HCT116 (cell line): Measurements from ENCODE around the gene HOXB9. TPM values are rescaled to one million over a fixed set of nuclear protein-coding genes. Genes with fewer than 3 reads are reported as not detected.
A peak's percentile ranks its signal among the peaks of the same experiment; 100 is the strongest.

Experiments
- ATAC-seq: fragments of 200-7000 bp; cut with Tn5 transposase; 2 replicates; pipeline ENCODE4 v1.9.1; 2020; ENCODE audit warnings: mild to moderate bottlenecking, moderate library complexity
- BruUV-seq: library from RNA; stranded (reverse); fragments of 400-500 nt; replicated peaks from 2 replicates; lab custom pipeline; 2021; lab: Mats Ljungman, UMichigan
- CTCF ChIA-PET: fragments of 300-600 bp; sonication (Branson Sonifier 250); formaldehyde crosslinking; loops from one replicate; lab custom pipeline; 2021; ENCODE audit warnings: antibody characterized with exemption; lab: Charles Lee
- POLR2A ChIA-PET: fragments of 300-600, 350-600 bp; sonication (Branson Sonifier 250); formaldehyde crosslinking; loops from one replicate; lab custom pipeline; 2021; ENCODE audit warnings: antibody characterized with exemption; lab: Charles Lee
- RAD21 ChIA-PET, 2 experiments: fragments of 300-600 bp; sonication (Branson Sonifier 250); formaldehyde crosslinking; loops; one replicate each; lab custom pipeline; 2023; ENCODE audit warnings: low total read pairs in 2 of 2; ENCODE audit not compliant: uncharacterized antibody in 2 of 2, unreplicated experiment in 2 of 2, low non-redundant PET in 1 of 2; lab: Charles Lee
- DNase-seq: peaks from one replicate; pipeline ENCODE4 v3.0.0-alpha.2; 2010; ENCODE audit warnings: low read depth, low spot score
- H2AFZ ChIP-seq: fragments of 200-600 bp; shearing (Covaris generic), sonication (generic); 2 replicates; pipeline ENCODE4 v1.6.1; 2017; ENCODE audit warnings: low read depth, mixed run types, mixed read lengths, antibody characterized with exemption, low read length; ENCODE audit not compliant: poor library complexity, severe bottlenecking
- H3K27ac ChIP-seq: 2 replicates; pipeline ENCODE4 v1.5.1; 2012; ENCODE audit warnings: low read depth, low read length
- H3K27me3 ChIP-seq: fragments of 200-600 bp; sonication (generic); 2 replicates; pipeline ENCODE4 v1.6.1; 2016; ENCODE audit warnings: mixed run types, low read length, mixed read lengths; ENCODE audit not compliant: insufficient read depth
- H3K36me3 ChIP-seq, 2 experiments: fragments of 200-500 bp in 1 of 2; fragments of 200-600 bp in 1 of 2; sonication (Bioruptor generic) in 1 of 2; sonication (generic) in 1 of 2; 2 replicates each; pipeline versions ENCODE4 v1.5.1 to v1.6.1; 2014 to 2016; ENCODE audit warnings: low read length in 2 of 2, inconsistent platforms in 1 of 2, mixed read lengths in 1 of 2, mixed run types in 1 of 2; ENCODE audit not compliant: insufficient read depth in 2 of 2, control insufficient read depth in 1 of 2
- H3K4me1 ChIP-seq, 2 experiments: fragments of 200-600 bp in 1 of 2; sonication (generic) in 1 of 2; 2 replicates each; pipeline versions ENCODE4 v1.5.1 to v1.6.1; 2012 to 2017; ENCODE audit warnings: low read length in 2 of 2, inconsistent platforms in 1 of 2, mild to moderate bottlenecking in 1 of 2, mixed read lengths in 1 of 2, mixed run types in 1 of 2, moderate library complexity in 1 of 2; ENCODE audit not compliant: insufficient read depth in 2 of 2, control insufficient read depth in 1 of 2
- H3K4me2 ChIP-seq: fragments of 200-600 bp; sonication (generic); 2 replicates; pipeline ENCODE4 v1.6.1; 2017; ENCODE audit warnings: mixed run types, low read length, mixed read lengths
- H3K4me3 ChIP-seq, 2 experiments: fragments of 200-600 bp in 1 of 2; sonication (generic) in 1 of 2; replicated peaks in 1 of 2; 2 replicates each; pipeline ENCODE4 v1.5.1; 2011 to 2016; ENCODE audit warnings: low read length in 2 of 2, control low read depth in 1 of 2, low read depth in 1 of 2, mild to moderate bottlenecking in 1 of 2, mixed read lengths in 1 of 2, mixed run types in 1 of 2
- H3K79me2 ChIP-seq: fragments of 200-600 bp; sonication (generic); 2 replicates; pipeline ENCODE4 v1.6.1; 2017; ENCODE audit warnings: mild to moderate bottlenecking, mixed run types, low read length, moderate library complexity, mixed read lengths; ENCODE audit not compliant: insufficient read depth
- H3K9ac ChIP-seq: fragments of 200-600 bp; sonication (generic); 2 replicates; pipeline ENCODE4 v1.6.1; 2016; ENCODE audit warnings: low read length, mixed read lengths
- H3K9me2 ChIP-seq: fragments of 200-600 bp; sonication (generic), shearing (Covaris generic); 2 replicates; pipeline ENCODE4 v1.6.1; 2017; ENCODE audit warnings: mixed run types, mild to moderate bottlenecking, moderate library complexity; ENCODE audit not compliant: insufficient read depth
- H3K9me3 ChIP-seq, 2 experiments: fragments of 200-500 bp in 1 of 2; fragments of 200-600 bp in 1 of 2; sonication (Bioruptor generic) in 1 of 2; sonication (generic) in 1 of 2; 2 replicates each; pipeline ENCODE4 v1.6.1; 2014 to 2017; ENCODE audit warnings: low read length in 2 of 2, mixed read lengths in 2 of 2, inconsistent platforms in 1 of 2, low read depth in 1 of 2, mild to moderate bottlenecking in 1 of 2, mixed run types in 1 of 2, moderate library complexity in 1 of 2; ENCODE audit not compliant: control insufficient read depth in 1 of 2, insufficient read depth in 1 of 2
- H4K20me1 ChIP-seq: fragments of 200-600 bp; sonication (generic), shearing (Covaris generic); 2 replicates; pipeline ENCODE4 v1.6.1; 2017; ENCODE audit warnings: mixed run types, mild to moderate bottlenecking, moderate library complexity; ENCODE audit not compliant: insufficient read depth
- CTCF ChIP-seq, 3 experiments: fragments of 200-600 bp in 1 of 3; sonication (generic) in 1 of 3; IDR thresholded peaks in 2 of 3; conservative IDR thresholded peaks in 1 of 3; 2 replicates each; pipeline ENCODE4 v1.5.1; 2012 to 2017; ENCODE audit warnings: low read depth in 2 of 3, low read length in 2 of 3, antibody characterized with exemption in 1 of 3, borderline replicate concordance in 1 of 3, control low read depth in 1 of 3, mild to moderate bottlenecking in 1 of 3, mixed read lengths in 1 of 3, mixed run types in 1 of 3, moderate library complexity in 1 of 3; ENCODE audit not compliant: insufficient read depth in 1 of 3
- EGR1 ChIP-seq: IDR thresholded peaks from 2 replicates; pipeline ENCODE4 v1.6.1; 2012; ENCODE audit warnings: low read depth
- EZH2 ChIP-seq: fragments of 200-600 bp; sonication (generic); IDR thresholded peaks from 2 replicates; pipeline ENCODE4 v1.6.1; 2017; ENCODE audit warnings: antibody characterized with exemption, mixed run types
- POLR2A ChIP-seq: IDR thresholded peaks from 2 replicates; pipeline ENCODE4 v1.7.0; 2011; ENCODE audit warnings: borderline replicate concordance; ENCODE audit not compliant: insufficient read depth, insufficient read length; ENCODE audit errors: extremely low read depth
- SP1 ChIP-seq: IDR thresholded peaks from 2 replicates; pipeline ENCODE4 v1.6.1; 2012; ENCODE audit warnings: low read depth
- intact Hi-C: fragments of 100-400 bp; cut with micrococcal nuclease; formaldehyde crosslinking; loops from 2 replicates; pipeline ENCODE4 v1.10.0; 2022
- total RNA-seq: library from RNA; stranded (reverse); gene quantifications from one replicate; pipeline ENCODE4 v1.2.1, GENCODE V29; 2021; ENCODE audit not compliant: unreplicated experiment

HOXB9 gene
- total RNA-seq, 1 experiment from 2014 or later, result 40.1 TPM

- Histone ChIP-seq H3K9me3 (no peaks in the 10 kb centered on the region), H3K27ac (peak overlapping the region; percentile 88), H3K9ac (peak overlapping the region; percentile 97), H3K27me3 (no peaks in the 10 kb centered on the region), H3K79me2 (peaks cover 62% of the 10 kb centered on the region), H3K4me1 (peaks cover 8 to 49% of the 10 kb centered on the region in 2 experiments; a peak in 3 of 4 replicates), H4K20me1 (no peaks in the 10 kb centered on the region), H3K36me3 (no peaks in the 10 kb centered on the region), H3K4me3 (peak overlapping the region; percentile 80 to 90), H3K9me2 (no peaks in the 10 kb centered on the region), H3K4me2 (peak overlapping the region; percentile 95), H2AFZ (no peak overlapping the region)
- ChIA-PET POLR2A (interaction anchor here (1.2 to 1.4 kb wide), 3 partner anchors 10 to 376 kb away, joined by 3 to 4 read pairs (median 3); no protein-coding TSS in a partner anchor), RAD21 (interaction anchor here in 1 of 2 experiments (0.6 kb wide), 1 partner anchor 192 kb away, joined by 3 read pairs; no protein-coding TSS in a partner anchor), CTCF (interaction anchor here (1.5 to 3.7 kb wide), 8 partner anchors 9 to 591 kb away, joined by 4 to 21 read pairs (median 8); no protein-coding TSS in a partner anchor)
- BruUV-seq, result no TSS peak
- intact Hi-C loops, result loop anchor here (5.0 to 10.0 kb wide), 2 partner anchors 131 to 264 kb away; no protein-coding TSS in a partner anchor
- TF ChIP-seq EGR1 (0 out of 2 replicates have a peak, but pooled peaks have one; percentile 15), CTCF (IDR thresholded peaks at IDR 0.05 in 2 of 3, conservative IDR thresholded peaks at IDR 0.05 in 1 of 3; ENCODE audit: borderline replicate concordance in 1 of 3, insufficient read depth in 1 of 3, low read depth in 2 of 3, low read length in 2 of 3) (no peak), EZH2 (no peak), SP1 (no peak), POLR2A (no peak)
- no peak for ATAC-seq
- no peak for DNase-seq
Observed at GRCh38 chr17:48615963-48616716, 10.0 kb downstream of the HOXB9 start.
